Neural progenitor cell (in vitro differentiated cells): ENCODE measurements around the gene EXOC7.
A peak's percentile ranks its signal among the peaks of the same experiment; 100 is the strongest.

ENCODE experiments used
- CTCF ChIP-seq: fragments of 200-600 bp; sonication (generic); IDR thresholded peaks from 2 replicates; pipeline ENCODE4 v1.5.1; 2017; ENCODE audit warnings: antibody characterized with exemption, mild to moderate bottlenecking
- EZH2 ChIP-seq: fragments of 200-600 bp; sonication (generic); IDR thresholded peaks from 2 replicates; pipeline ENCODE4 v1.6.1; 2017; ENCODE audit warnings: antibody characterized with exemption, mild to moderate bottlenecking, moderate library complexity
- EZH2phosphoT487 ChIP-seq: fragments of 200-600 bp; sonication (generic); IDR thresholded peaks from 2 replicates; pipeline ENCODE4 v1.6.1; 2017; ENCODE audit warnings: antibody characterized with exemption

DNA sequence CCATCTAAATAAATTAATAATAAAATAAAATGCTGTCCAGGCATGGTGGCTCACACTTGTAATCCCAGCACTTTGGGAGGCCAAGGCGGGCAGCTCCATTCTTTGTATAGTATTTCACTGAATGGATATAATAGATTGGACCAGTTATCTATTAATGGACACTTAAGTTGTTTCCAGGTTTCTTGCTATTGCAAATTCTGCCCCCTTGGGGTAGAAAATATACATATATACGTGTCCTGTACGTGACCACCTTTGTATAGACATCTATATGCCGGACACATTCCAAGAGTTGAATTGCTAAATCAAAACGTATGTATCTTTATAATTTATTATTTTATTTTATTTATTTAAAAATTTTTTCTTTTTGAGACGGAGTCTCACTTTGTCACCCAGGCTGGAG is 3.9 kb upstream of the EXOC7 start:
- peak; percentile 40 for TF ChIP-seq CTCF
- TF ChIP-seq EZH2phosphoT487: no peak
- no peak for TF ChIP-seq EZH2
